Measurements from ENCODE around the gene RAB34. TPM values are rescaled to one million over a fixed set of nuclear protein-coding genes. Genes with fewer than 3 reads are reported as not detected.

Gene RAB34
- total RNA-seq, 1 donor from 2014 or later, result 99.5 TPM

- no peak for DNase-seq (ENCODE audit: extremely low read depth, low read depth, low spot score)
Observed at GRCh38 chr17:28712705-28713415, 4.8 kb downstream of the RAB34 start.

GRCh38 chr17:28712032-28712704 is 5.5 kb downstream of the RAB34 start:
- DNase-seq (ENCODE audit: extremely low read depth, low read depth, low spot score), result no peak

GRCh38 chr17:28711723-28712031 is 6.0 kb downstream of the RAB34 start, which contains the start of gene PROCA1:
Gene PROCA1, minus strand, starts transcription at chr17:28711888. Its CDS starts 228 bp downstream, at chr17:28711660.
- no peak for DNase-seq (ENCODE audit: extremely low read depth, low read depth, low spot score)

GRCh38 chr17:28710861-28711722 is 6.6 kb downstream of the RAB34 start:
- DNase-seq (ENCODE audit: extremely low read depth, low read depth, low spot score), result no peak

DNA sequence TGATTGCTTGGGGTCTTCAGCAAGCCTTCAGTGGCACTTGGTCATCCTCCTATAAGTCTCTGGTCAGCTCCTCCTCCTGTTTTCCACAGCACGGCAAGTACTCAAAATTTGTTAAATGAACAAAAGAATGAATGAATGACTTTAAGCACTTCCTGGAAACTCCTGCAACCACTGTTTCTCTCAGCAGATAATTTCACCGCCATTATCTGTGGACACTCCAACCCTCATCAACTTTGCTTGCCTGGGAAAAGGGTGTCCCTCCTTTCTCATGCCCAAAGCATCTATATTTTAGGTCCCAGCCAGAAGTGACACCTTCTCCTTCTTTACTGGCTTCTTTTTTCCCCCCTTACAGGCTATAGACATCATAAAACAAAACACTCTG is 10.3 kb downstream of the RAB34 start:
- DNase-seq (ENCODE audit: extremely low read depth, low read depth, low spot score), result no peak

DNA sequence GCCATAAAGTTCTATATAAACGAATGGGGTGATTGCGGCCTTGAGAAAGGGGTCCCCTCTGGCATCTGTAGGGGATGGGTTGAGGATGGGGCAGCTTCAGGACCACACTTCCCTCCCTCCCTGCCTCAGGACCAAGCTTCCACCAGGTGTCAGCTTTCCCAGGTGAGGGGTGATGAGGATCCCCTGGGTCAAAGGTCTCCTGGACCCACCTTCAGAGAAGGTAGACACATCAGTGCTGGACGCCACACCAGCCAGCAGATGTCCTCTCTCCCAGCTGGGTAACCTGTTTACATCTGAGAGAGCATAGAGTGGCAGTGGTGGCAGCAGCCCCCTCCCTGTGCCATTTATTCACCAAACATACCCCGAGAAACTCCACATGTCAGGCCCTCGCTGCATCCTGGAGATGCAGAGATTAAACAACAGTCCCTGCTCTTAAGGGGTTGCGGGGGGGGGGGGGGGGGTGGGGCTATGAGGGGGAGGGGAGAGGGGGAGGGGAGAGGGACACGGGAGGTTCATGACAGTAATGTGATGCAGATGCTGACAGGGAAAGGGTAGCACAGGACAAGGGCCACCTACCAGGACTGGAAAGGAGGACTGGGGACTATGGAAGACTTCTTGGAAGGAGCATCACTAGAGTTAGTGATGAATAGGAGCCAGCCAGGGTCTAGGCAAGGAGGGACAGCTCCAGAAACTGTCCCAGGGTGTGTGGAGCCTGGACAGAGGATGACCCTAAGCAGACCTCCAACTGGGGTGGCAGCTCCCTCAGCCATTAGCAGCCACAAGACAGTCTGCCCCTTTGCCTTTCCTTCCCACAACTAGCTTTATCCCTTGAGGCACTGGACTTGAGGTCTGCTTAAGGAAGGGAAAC is 11.0 kb downstream of the RAB34 start:
- DNase-seq (ENCODE audit: extremely low read depth, low read depth, low spot score), result no peak

- DNase-seq (ENCODE audit: extremely low read depth, low read depth, low spot score), result no peak
Observed at GRCh38 chr17:28705728-28706334, 11.8 kb downstream of the RAB34 start.

DNA sequence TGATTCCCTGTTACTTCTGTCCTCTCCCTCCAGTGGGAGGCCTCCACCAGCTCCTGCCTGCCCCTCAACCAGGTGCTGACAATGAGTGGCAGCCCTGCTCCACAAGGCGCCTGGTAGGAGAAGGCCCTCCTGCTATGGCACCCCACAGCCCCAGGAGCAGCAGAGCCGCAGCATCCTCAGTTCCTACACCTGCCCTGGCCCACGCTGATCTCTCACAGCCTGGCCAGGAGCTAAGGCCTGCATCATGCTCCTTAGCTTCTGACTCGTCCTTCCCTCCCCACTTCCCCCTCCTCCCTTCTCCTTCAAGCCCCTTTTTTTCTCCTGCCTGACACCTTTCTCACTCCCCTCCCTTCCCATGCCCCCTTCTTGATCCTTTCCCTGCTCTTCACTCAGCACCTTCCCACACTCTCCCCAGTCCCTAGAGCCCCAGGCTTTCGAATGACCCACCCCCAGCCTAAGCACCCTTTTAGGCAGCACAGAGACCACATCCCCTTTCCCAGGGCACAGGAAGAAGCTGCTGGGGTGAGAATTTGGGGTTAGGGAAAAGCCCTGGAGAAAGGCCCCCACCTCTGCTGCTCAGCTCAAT is 12.5 kb downstream of the RAB34 start:
- no peak for DNase-seq (ENCODE audit: extremely low read depth, low read depth, low spot score)

GRCh38 chr17:28704219-28704858 is 13.3 kb downstream of the RAB34 start:
- DNase-seq (ENCODE audit: extremely low read depth, low read depth, low spot score), result no peak

- no peak for DNase-seq (ENCODE audit: extremely low read depth, low read depth, low spot score)
Observed at GRCh38 chr17:28703552-28704218, 14.0 kb downstream of the RAB34 start.

- no peak for DNase-seq (ENCODE audit: extremely low read depth, low read depth, low spot score)
Observed at GRCh38 chr17:28702752-28703150, 14.9 kb downstream of the RAB34 start.

DNA sequence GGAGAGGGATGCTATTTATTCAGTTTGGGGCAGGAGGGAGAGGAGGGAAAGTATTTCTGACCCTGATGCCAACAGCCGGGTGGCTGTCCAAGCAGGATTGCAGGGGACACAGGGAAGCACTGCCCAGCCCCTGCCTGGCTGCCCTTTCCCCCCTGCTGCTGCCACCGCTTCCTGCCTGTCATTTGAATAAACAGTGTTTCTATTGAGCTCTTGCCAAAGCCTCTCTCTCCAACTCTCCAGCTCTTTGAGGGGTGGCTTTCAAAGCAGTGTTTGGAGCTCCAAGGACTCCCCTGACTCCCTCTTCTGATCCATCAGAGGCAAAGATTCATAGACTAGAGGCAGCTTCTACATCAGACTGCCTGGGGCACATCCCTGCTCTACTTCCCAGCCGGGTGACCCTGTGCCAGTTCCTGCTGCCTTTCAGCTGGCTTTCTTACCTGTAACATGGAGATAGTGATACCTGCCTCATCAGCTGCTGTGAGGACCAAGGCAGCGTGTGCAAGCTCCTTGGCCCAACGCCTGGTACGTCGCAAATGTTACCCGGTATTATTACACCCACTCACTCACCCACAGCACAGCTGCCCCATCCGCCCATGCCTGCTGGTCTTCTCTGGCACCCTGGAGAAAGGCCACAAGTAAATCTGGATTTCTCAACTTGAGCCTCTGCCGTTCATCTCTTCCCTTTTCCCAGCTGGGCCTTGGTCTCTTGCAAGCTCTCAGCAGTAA is 15.5 kb downstream of the RAB34 start:
- DNase-seq (ENCODE audit: extremely low read depth, low read depth, low spot score), result no peak

- DNase-seq (ENCODE audit: extremely low read depth, low read depth, low spot score), result no peak
Observed at GRCh38 chr17:28700830-28701492, 16.7 kb downstream of the RAB34 start.

- DNase-seq (ENCODE audit: extremely low read depth, low read depth, low spot score), result no peak
Observed at GRCh38 chr17:28700278-28700677, 17.4 kb downstream of the RAB34 start.

GRCh38 chr17:28698253-28698941 is 19.3 kb downstream of the RAB34 start:
- no peak for DNase-seq (ENCODE audit: extremely low read depth, low read depth, low spot score)

GRCh38 chr17:28693869-28694268 is 23.8 kb downstream of the RAB34 start:
- no peak for DNase-seq (ENCODE audit: extremely low read depth, low read depth, low spot score)

DNA sequence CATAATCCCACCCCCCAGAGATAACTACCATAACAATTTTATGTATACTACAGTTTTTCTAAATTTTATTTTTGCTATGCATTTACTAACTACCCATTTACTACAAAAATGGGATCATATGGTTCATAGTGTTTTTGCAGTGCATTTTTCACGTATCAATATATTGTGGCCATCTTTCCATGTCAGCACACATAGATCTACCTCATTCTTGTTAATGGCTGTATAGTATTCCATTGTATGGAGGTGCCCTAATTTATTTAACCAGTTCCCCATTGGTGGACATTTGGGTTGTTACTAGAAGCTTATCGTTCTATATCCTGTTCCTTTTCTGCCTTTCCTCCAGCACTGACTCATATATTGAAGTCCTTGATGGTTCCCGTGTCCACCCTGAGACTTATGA is 28.7 kb downstream of the RAB34 start:
- no peak for DNase-seq (ENCODE audit: extremely low read depth, low read depth, low spot score)
